T-helper 9 cell (primary cell): Measurements from ENCODE around the gene SEMA4A.

Source experiments
- DNase-seq: peaks from one replicate; pipeline ENCODE4 v3.0.0-alpha.2; 2020
- total RNA-seq, 2 donors: gene quantifications; one replicate each; lab custom pipeline; 2026; lab: John Stamatoyannopoulos, UW

Gene SEMA4A
- 3.2 to 64.0 reads per million in 2 donors for total RNA-seq

GRCh38 chr1:156153362-156153761, at the start of gene SEMA4A:
SEMA4A (plus strand) TSS chr1:156153585; CDS start chr1:156154579, 994 bp downstream.
- no peak for DNase-seq

- DNase-seq = peak; percentile 64
These were observed 49.1 kb upstream of the SEMA4A start for GRCh38 chr1:156104065-156104810.

- no peak for DNase-seq
These were observed 48.2 kb upstream of the SEMA4A start for GRCh38 chr1:156104861-156105832.

GRCh38 chr1:156106624-156107488, 46.5 kb upstream of the SEMA4A start:
- DNase-seq = no peak

- DNase-seq = no peak
These were observed 45.3 kb upstream of the SEMA4A start for GRCh38 chr1:156108057-156108456.

GRCh38 chr1:156108664-156109241, 44.6 kb upstream of the SEMA4A start:
- no peak for DNase-seq

- DNase-seq = no peak
These were observed 43.1 kb upstream of the SEMA4A start for GRCh38 chr1:156110252-156110651.

GRCh38 chr1:156111355-156111962, 41.9 kb upstream of the SEMA4A start:
- DNase-seq = no peak

- DNase-seq = no peak
These were observed 40.9 kb upstream of the SEMA4A start for GRCh38 chr1:156112276-156113137.

GRCh38 chr1:156113282-156113950, 40.0 kb upstream of the SEMA4A start:
- DNase-seq = no peak

- DNase-seq = peak; percentile 78
These were observed 39.1 kb upstream of the SEMA4A start, which contains the start of gene LMNA for GRCh38 chr1:156114101-156114918. LMNA (plus strand) TSS chr1:156114711; CDS start chr1:156114919, 208 bp downstream.

GRCh38 chr1:156114919-156115513, 38.4 kb upstream of the SEMA4A start:
- peak; percentile 6 for DNase-seq

GRCh38 chr1:156115514-156116374, 37.6 kb upstream of the SEMA4A start:
- DNase-seq = peak; percentile 23

- peak; percentile 1 for DNase-seq
These were observed 36.7 kb upstream of the SEMA4A start for GRCh38 chr1:156116731-156117130.

GRCh38 chr1:156117414-156118176, 35.8 kb upstream of the SEMA4A start:
- peak; percentile 0 for DNase-seq

- peak; percentile 11 for DNase-seq
These were observed 35.1 kb upstream of the SEMA4A start for GRCh38 chr1:156118177-156118868.
